Endothelial cell of umbilical vein (primary cell): ENCODE measurements around the gene PKN1. TPM values are rescaled to one million over a fixed set of nuclear protein-coding genes. Genes with fewer than 3 reads are reported as not detected.

Experiments used
- BruUV-seq: library from RNA; stranded (reverse); fragments of 400-500 nt; replicated peaks from 2 replicates; lab custom pipeline; 2021; lab: Mats Ljungman, UMichigan
- CTCF ChIA-PET: fragments of 300-600, 350-600 bp; sonication (Branson Sonifier 250); formaldehyde crosslinking; loops from one replicate; lab custom pipeline; 2021; ENCODE audit warnings: antibody characterized with exemption, inconsistent platforms; lab: Charles Lee
- POLR2A ChIA-PET: fragments of 300-600, 350-600 bp; sonication (Branson Sonifier 250); formaldehyde crosslinking; loops from one replicate; lab custom pipeline; 2021; ENCODE audit warnings: antibody characterized with exemption, inconsistent platforms; lab: Charles Lee
- DNase-seq: peaks from one replicate; pipeline ENCODE4 v3.0.0-alpha.2; 2011; ENCODE audit warnings: low read depth, low spot score
- FAIRE-seq: peaks from 2 replicates; lab custom pipeline; 2011; peaks lifted over from hg19 to GRCh38; lab: Jason Lieb, UNC
- H2AFZ ChIP-seq: 2 replicates; pipeline ENCODE4 v1.6.0; 2012; ENCODE audit warnings: low read depth, low read length, control low read depth, inconsistent platforms
- H3K27ac ChIP-seq: 2 replicates; pipeline ENCODE4 v1.5.1; 2011; ENCODE audit warnings: low read depth, mild to moderate bottlenecking, control low read depth, low read length, moderate library complexity; ENCODE audit not compliant: insufficient read depth
- H3K27me3 ChIP-seq, 2 experiments: 2 replicates each; pipeline versions ENCODE4 v1.6.0 to v1.6.1; 2011; ENCODE audit warnings: low read length in 2 of 2, mixed read lengths in 1 of 2; ENCODE audit not compliant: control insufficient read depth in 2 of 2, insufficient read depth in 2 of 2
- H3K36me3 ChIP-seq, 2 experiments: 2 replicates in 1 of 2; 3 replicates in 1 of 2; pipeline ENCODE4 v1.5.1; 2011; ENCODE audit warnings: low read length in 2 of 2, mild to moderate bottlenecking in 1 of 2, moderate library complexity in 1 of 2; ENCODE audit not compliant: control insufficient read depth in 2 of 2, insufficient read depth in 2 of 2; ENCODE audit errors: extremely low read depth in 1 of 2
- H3K4me1 ChIP-seq: 3 replicates; pipeline ENCODE4 v1.5.1; 2011; ENCODE audit warnings: mild to moderate bottlenecking, low read length; ENCODE audit not compliant: control insufficient read depth, insufficient read depth; ENCODE audit errors: extremely low read depth
- H3K4me2 ChIP-seq: 2 replicates; pipeline ENCODE4 v1.6.1; 2011; ENCODE audit warnings: low read length, control low read depth, mixed read lengths; ENCODE audit not compliant: insufficient read depth
- H3K4me3 ChIP-seq, 3 experiments: fragments of 200-600 bp in 1 of 3; sonication (generic), shearing (Covaris generic) in 1 of 3; replicated peaks in 1 of 3; 2 replicates each; pipeline ENCODE4 v1.5.1; 2011 to 2016; ENCODE audit warnings: control low read depth in 3 of 3, low read length in 3 of 3, mild to moderate bottlenecking in 2 of 3, inconsistent platforms in 1 of 3, low read depth in 1 of 3, moderate library complexity in 1 of 3; ENCODE audit not compliant: insufficient read depth in 1 of 3
- H3K79me2 ChIP-seq: 2 replicates; pipeline ENCODE4 v1.6.0; 2012; ENCODE audit warnings: low read length, inconsistent platforms; ENCODE audit not compliant: control insufficient read depth, insufficient read depth
- H3K9ac ChIP-seq: replicated peaks from 2 replicates; pipeline ENCODE3; 2011; ENCODE audit warnings: low read length, control low read depth; ENCODE audit not compliant: insufficient read depth; ENCODE audit errors: extremely low read depth
- H3K9me1 ChIP-seq: replicated peaks from 3 replicates; pipeline ENCODE4 v1.6.0; 2011; ENCODE audit warnings: mild to moderate bottlenecking, low read length; ENCODE audit not compliant: control insufficient read depth, insufficient read depth; ENCODE audit errors: extremely low read depth
- H3K9me3 ChIP-seq: replicated peaks from 2 replicates; pipeline ENCODE4 v1.5.1; 2012; ENCODE audit warnings: low read length, inconsistent platforms; ENCODE audit not compliant: control insufficient read depth, insufficient read depth
- H4K20me1 ChIP-seq: replicated peaks from 2 replicates; pipeline ENCODE3; 2011; ENCODE audit warnings: mild to moderate bottlenecking, low read length; ENCODE audit not compliant: control insufficient read depth, insufficient read depth; ENCODE audit errors: extremely low read depth
- CTCF ChIP-seq, 2 donors: IDR thresholded peaks; 1 replicate in 1 of 2; 2 replicates in 1 of 2; pipeline ENCODE4 v1.5.1; 2011; ENCODE audit warnings: low read length in 2 of 2, mild to moderate bottlenecking in 2 of 2, moderate library complexity in 2 of 2, control low read depth in 1 of 2, inconsistent platforms in 1 of 2, low read depth in 1 of 2; ENCODE audit not compliant: insufficient read depth in 1 of 2; ENCODE audit errors: extremely low read depth in 1 of 2
- EZH2 ChIP-seq: IDR thresholded peaks from 2 replicates; pipeline ENCODE4 v1.6.1; 2012; ENCODE audit warnings: borderline replicate concordance, low read depth, mild to moderate bottlenecking, moderate library complexity, low read length, inconsistent platforms; ENCODE audit not compliant: severe bottlenecking
- FOS ChIP-seq: IDR thresholded peaks from 2 replicates; pipeline ENCODE4 v1.6.1; 2011; ENCODE audit warnings: mild to moderate bottlenecking, low read length, moderate library complexity, borderline replicate concordance; ENCODE audit not compliant: insufficient read depth
- GATA2 ChIP-seq: IDR thresholded peaks from 2 replicates; pipeline ENCODE4 v1.7.0; 2011; ENCODE audit warnings: low read depth, mild to moderate bottlenecking, moderate library complexity, mixed read lengths, low read length; ENCODE audit not compliant: insufficient read length, insufficient read depth
- JUN ChIP-seq: IDR thresholded peaks from 2 replicates; pipeline ENCODE4 v1.6.1; 2011; ENCODE audit warnings: borderline replicate concordance, low read depth; ENCODE audit not compliant: insufficient read length, insufficient read depth
- MAX ChIP-seq: IDR thresholded peaks from 2 replicates; pipeline ENCODE4 v1.6.1; 2011; ENCODE audit not compliant: insufficient read depth, insufficient read length
- MYC ChIP-seq: IDR thresholded peaks from one replicate; pipeline ENCODE4 v1.6.1; 2011; ENCODE audit warnings: mild to moderate bottlenecking, low read depth, low read length
- POLR2A ChIP-seq: IDR thresholded peaks from 2 replicates; pipeline ENCODE4 v1.6.1; 2012; ENCODE audit warnings: low read depth, mild to moderate bottlenecking, control low read depth, low read length
- POLR2AphosphoS5 ChIP-seq: IDR thresholded peaks from 2 replicates; pipeline ENCODE4 v1.6.1; 2012; ENCODE audit warnings: low read depth, mild to moderate bottlenecking, control low read depth, low read length, moderate library complexity; ENCODE audit not compliant: insufficient read depth
- dilution Hi-C: fragments of 300-500 bp; cut with MboI; formaldehyde crosslinking; loops from one replicate; pipeline ENCODE4 v1.15.0; 2019; ENCODE audit warnings: low sequenced_read_pairs; ENCODE audit not compliant: extremely low pct_ligation_motif_present
- intact Hi-C: fragments of 100-400 bp; cut with micrococcal nuclease; formaldehyde crosslinking; loops from one replicate; pipeline ENCODE4 v1.10.0; 2022
- polyA plus RNA-seq, 4 experiments: library from polyadenylated mRNA; depleted of rRNA in 3 of 4; stranded (reverse) in 3 of 4; unstranded in 1 of 4; fragments of >200 nt; gene quantifications; 2 replicates each; pipeline versions ENCODE4 v1.2.1 to v1.2.3, GENCODE V29; 2011 to 2012; ENCODE audit warnings: missing spikeins in 1 of 4
- total RNA-seq: library from RNA; stranded (reverse); gene quantifications from 2 replicates; pipeline ENCODE4 v1.2.3, GENCODE V29; 2021

Gene PKN1
- total and polyA plus RNA-seq, 2 donors (not counting 3 experiments of a cell fraction or from before 2014, with no cell fraction given): 148 to 302 TPM

DNA sequence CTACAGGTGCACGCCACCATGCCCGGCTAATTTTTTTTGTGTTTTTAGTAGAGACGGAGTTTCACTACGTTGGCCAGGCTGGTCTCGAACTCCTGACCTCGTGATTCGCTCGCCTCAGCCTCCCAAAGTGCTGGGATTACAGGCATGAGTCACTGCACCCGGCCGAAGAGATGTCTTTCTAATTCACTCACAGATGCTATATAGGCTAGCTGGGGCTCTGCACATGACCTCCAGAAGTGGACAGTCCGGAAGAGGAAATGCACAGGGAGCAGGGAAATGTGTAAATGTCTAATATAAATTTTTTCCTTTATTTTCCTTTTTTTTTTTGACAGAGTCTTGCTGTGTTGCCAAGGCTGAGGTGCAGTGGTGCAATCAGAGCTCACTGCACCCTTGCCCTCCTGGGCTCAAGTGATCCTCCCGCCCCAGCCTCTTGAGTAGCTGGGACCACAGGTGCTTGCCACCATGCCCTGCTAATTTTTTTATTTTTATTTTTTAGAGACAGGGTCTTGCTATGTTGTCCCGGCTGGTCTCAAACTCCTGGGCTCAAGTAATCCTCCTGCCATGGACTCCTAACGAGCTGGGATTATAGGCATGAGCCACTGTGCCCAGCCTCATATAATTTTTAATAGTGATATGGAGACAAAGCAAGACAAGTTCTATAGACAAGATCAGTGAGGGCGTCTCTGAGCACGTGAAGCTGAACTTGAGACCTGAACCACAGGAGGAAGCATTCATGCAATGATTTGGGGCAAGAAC, 54.4 kb downstream of the PKN1 start:
- no peaks in the 10 kb centered on the region for H3K4me1 ChIP-seq
- BruUV-seq: no TSS peak
- TF ChIP-seq JUN (no peak), FOS (no peak), POLR2AphosphoS5 (no peak), MAX (no peak), EZH2 (no peak), GATA2 (no peak), CTCF (IDR thresholded peaks at IDR 0.05; ENCODE audit: extremely low read depth in 1 of 2, insufficient read depth in 1 of 2, low read depth in 1 of 2, low read length in 2 of 2) (no peak), MYC (no peak), POLR2A (no peak)
- intact Hi-C loops: no loop called here
- CTCF ChIA-PET: interaction anchor here (1.0 to 1.9 kb wide), 4 partner anchors 9 to 126 kb away, joined by 3 to 5 read pairs (median 4); no protein-coding TSS in a partner anchor
- no peak overlapping the region for H3K27ac ChIP-seq
- H3K9me3 ChIP-seq: no peaks in the 10 kb centered on the region
- POLR2A ChIA-PET: no interaction called here
- H3K9ac ChIP-seq: no peak overlapping the region
- H4K20me1 ChIP-seq: no peaks in the 10 kb centered on the region
- H2AFZ ChIP-seq: no peak overlapping the region
- no peak overlapping the region for H3K4me3 ChIP-seq
- FAIRE-seq (no peak), DNase-seq (no peak)
- dilution Hi-C loops: no loop called here
- H3K9me1 ChIP-seq: no peaks in the 10 kb centered on the region
- H3K4me2 ChIP-seq: no peak overlapping the region
- H3K27me3 ChIP-seq: no peaks in the 10 kb centered on the region
- H3K36me3 ChIP-seq: peaks cover 3 to 16% of the 10 kb centered on the region in 2 experiments
- H3K79me2 ChIP-seq: peaks cover 2% of the 10 kb centered on the region
